Measurements from ENCODE around the gene NPC1. TPM values are rescaled to one million over a fixed set of nuclear protein-coding genes. Genes with fewer than 3 reads are reported as not detected.

NPC1 gene
- total RNA-seq (2022; extraction: Qiagen RNA extraction; ENCODE audit: low read depth) = 77.6 to 107 TPM (median 103 TPM) in 5 replicates

DNA sequence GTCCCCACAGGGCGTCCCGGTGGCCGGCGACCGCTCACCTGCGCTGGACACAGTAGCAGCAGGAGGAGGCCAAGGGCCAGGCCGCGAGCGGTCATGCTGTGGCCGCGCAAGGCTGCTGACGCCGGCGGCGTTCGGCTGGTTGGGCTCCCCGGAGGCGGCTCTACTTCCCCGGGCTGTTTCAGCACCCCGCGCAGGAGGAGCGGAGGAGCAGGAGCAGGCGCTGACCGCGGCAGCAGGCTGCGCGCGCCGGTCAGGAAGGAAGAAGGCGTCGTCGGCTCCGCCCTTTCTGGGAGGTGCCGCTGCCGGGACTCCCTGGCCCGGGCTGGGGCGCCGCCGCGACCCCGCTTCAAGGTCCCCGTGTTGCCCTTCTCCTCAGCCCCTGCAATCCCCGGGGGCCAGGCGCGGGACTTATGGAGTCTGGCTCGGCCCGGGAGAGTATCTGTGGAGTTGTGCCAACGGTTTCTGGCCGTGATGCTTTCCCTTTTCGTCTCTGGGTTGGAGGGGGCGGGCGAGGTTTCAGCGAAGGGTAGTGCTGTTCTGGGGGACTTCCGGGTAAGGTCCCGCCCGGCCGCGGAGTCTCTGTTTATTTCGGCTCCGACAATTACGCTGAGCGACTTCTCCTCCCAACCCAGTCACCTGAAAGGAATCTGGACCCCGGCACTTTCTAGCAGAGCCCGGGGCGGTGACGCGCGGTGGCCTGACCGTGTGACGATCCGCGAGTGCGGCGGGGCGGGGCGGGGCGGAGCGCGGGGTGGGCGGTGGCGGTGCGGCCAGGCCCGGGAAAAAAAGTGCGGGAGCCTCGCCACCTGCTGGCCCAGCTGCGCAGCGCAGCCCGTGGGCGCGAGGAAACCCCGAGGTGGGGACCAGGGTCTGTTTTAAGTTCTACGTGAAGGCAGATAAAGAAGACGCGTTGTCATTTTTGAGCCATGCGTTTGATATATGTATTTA lies at the start of gene NPC1:
Gene NPC1, minus strand, starts transcription at position 258 of the 948 bp plus-strand sequence. Its CDS starts 163 bp downstream, at position 95.

DNA sequence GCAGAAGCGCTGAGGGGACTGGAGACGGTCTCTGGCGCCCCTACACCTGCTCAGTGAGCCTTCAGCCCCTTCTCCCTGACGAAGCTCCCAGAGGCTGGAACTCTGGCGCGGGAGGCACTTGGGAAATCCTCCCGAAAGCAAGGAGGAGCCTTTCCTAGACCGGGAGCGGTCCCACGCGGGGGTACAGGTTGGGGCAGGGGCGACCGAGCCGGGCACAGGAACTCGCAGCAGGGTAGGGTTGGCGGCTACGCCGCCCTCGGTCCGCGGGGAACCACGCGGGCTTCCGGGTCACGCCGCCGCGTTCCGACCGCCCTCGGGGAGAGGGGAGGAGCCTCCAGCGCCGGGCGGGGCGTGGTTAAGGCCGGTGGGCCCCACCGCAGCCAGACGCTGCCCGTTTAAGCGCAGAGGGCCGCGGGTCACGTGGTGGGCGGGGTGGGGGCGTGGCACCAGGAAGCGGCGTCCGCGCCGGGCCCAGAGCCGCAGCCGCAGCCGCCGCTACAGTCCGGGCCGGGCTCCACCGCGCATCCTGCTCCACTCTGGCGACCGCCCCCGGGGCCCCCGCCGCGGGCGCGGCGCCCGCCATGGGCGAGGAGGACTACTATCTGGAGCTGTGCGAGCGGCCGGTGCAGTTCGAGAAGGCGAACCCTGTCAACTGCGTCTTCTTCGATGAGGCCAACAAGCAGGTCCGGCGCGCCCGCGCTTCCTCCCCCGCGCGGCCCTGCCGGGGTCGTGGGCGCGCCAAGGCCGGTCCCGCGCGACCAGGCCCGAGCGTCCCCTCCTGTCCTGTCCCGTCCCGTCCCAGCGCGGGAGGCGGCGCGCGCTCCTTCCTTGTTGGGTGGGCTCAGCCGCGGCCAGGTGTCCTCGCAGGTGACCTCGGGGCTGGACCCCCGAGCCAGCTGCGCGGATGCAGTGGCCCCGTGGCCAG lies 83.0 kb downstream of the NPC1 start, which contains the start of gene RMC1:
Gene RMC1, plus strand, starts transcription at position 474 of the 925 bp plus-strand sequence. Its CDS starts 108 bp downstream, at position 582.

Other genes with a start within 250 kb of the NPC1 start
- 25.8 to 47.7 TPM (median 26.3 TPM) in 5 replicates for gene RIOK3, start 133.2 kb downstream of the NPC1 start, total RNA-seq (2022; extraction: Qiagen RNA extraction; ENCODE audit: low read depth)
- 12.8 to 18.3 TPM (median 16.6 TPM) in 5 replicates for gene RMC1, start 83.0 kb downstream of the NPC1 start, total RNA-seq (2022; extraction: Qiagen RNA extraction; ENCODE audit: low read depth)
- gene ANKRD29, start 76.4 kb upstream of the NPC1 start, total RNA-seq (2022; extraction: Qiagen RNA extraction; ENCODE audit: low read depth) = 11.8 to 15.5 TPM (median 13.5 TPM) in 5 replicates
- gene LAMA3, start 102.9 kb upstream of the NPC1 start, total RNA-seq (2022; extraction: Qiagen RNA extraction; ENCODE audit: low read depth) = 31.7 to 41.0 TPM (median 39.0 TPM) in 5 replicates

Measured in A549 treated with CpdA at 1 μM for 4 hours (cell line).